ENCODE data around the gene CCN2. TPM values are rescaled to one million over a fixed set of nuclear protein-coding genes. Genes with fewer than 3 reads are reported as not detected.
"Not testable (repeated sequence)": the region's sequence is repeated elsewhere in the genome, so short reads cannot be mapped to it uniquely, and the experiment has no call there.

CCN2 gene
- total RNA-seq, 2 experiments from 2014 or later, result not detected

GRCh38 chr6:131911951-131912350 is 39.2 kb downstream of the CCN2 start:
- Mint-ChIP-seq H3K27ac (no peak overlapping the region), H3K4me3 (no peak overlapping the region), H3K4me1 (ENCODE audit: low read depth) (peaks cover 11% of the 10 kb centered on the region), H3K27me3 (ENCODE audit: low read depth) (peaks cover 25% of the 10 kb centered on the region), H3K9me3 (no peaks in the 10 kb centered on the region), H3K36me3 (ENCODE audit: low read depth) (no peaks in the 10 kb centered on the region)
- no peak for DNase-seq
- CTCF ChIA-PET, result no interaction called here
- intact Hi-C loops (cut with micrococcal nuclease), result loop anchor here (2.0 to 10.0 kb wide), 3 partner anchors 219 to 1027 kb away; no protein-coding TSS in a partner anchor

- Mint-ChIP-seq H3K27me3 (ENCODE audit: low read depth) (peaks cover 16% of the 10 kb centered on the region), H3K4me1 (ENCODE audit: low read depth) (peaks cover 5% of the 10 kb centered on the region)
Observed at GRCh38 chr6:131910956-131911355, 40.2 kb downstream of the CCN2 start.

GRCh38 chr6:131910219-131910589 is 41.0 kb downstream of the CCN2 start:
- DNase-seq, result no peak

More at GRCh38 chr6:131910956-131911355, 40.2 kb downstream of the CCN2 start:
- no peak overlapping the region for H3K4me3 Mint-ChIP-seq
- DNase-seq, result no peak
- H3K27ac Mint-ChIP-seq, result no peak overlapping the region
- intact Hi-C loops (cut with micrococcal nuclease), result loop anchor here (1.0 to 10.0 kb wide), 5 partner anchors 129 to 1026 kb away; no protein-coding TSS in a partner anchor
- H3K36me3 Mint-ChIP-seq (ENCODE audit: low read depth), result no peaks in the 10 kb centered on the region
- CTCF ChIA-PET, result interaction anchor here (1.3 to 2.7 kb wide), 5 partner anchors 12 to 283 kb away, joined by 4 to 19 read pairs (median 6); partner anchors contain the start of gene MED23
- H3K9me3 Mint-ChIP-seq, result no peaks in the 10 kb centered on the region

GRCh38 chr6:131909408-131910218 is 41.6 kb downstream of the CCN2 start:
- Mint-ChIP-seq H3K4me1 (ENCODE audit: low read depth) (peaks cover 5% of the 10 kb centered on the region), H3K27ac (no peak overlapping the region), H3K36me3 (ENCODE audit: low read depth) (no peaks in the 10 kb centered on the region), H3K9me3 (no peaks in the 10 kb centered on the region), H3K27me3 (ENCODE audit: low read depth) (peaks cover 11% of the 10 kb centered on the region), H3K4me3 (no peak overlapping the region)
- DNase-seq, result peak; percentile 87
- intact Hi-C loops (cut with micrococcal nuclease), result loop anchor here (1.0 to 10.0 kb wide), 5 partner anchors 127 to 1025 kb away; no protein-coding TSS in a partner anchor
- CTCF ChIA-PET, result interaction anchor here (0.6 to 2.7 kb wide), 23 partner anchors 9 to 395 kb away, joined by 3 to 19 read pairs (median 4); partner anchors contain the start of gene MED23

More at GRCh38 chr6:131910219-131910589, 41.0 kb downstream of the CCN2 start:
- intact Hi-C loops (cut with micrococcal nuclease), result loop anchor here (1.0 to 10.0 kb wide), 5 partner anchors 128 to 1025 kb away; no protein-coding TSS in a partner anchor
- Mint-ChIP-seq H3K9me3 (no peaks in the 10 kb centered on the region), H3K27me3 (ENCODE audit: low read depth) (peaks cover 14% of the 10 kb centered on the region), H3K36me3 (ENCODE audit: low read depth) (no peaks in the 10 kb centered on the region), H3K27ac (no peak overlapping the region), H3K4me3 (no peak overlapping the region), H3K4me1 (ENCODE audit: low read depth) (peaks cover 5% of the 10 kb centered on the region)
- CTCF ChIA-PET, result interaction anchor here (0.6 to 2.7 kb wide), 21 partner anchors 8 to 308 kb away, joined by 3 to 19 read pairs (median 4); partner anchors contain the start of gene MED23

- CTCF ChIA-PET; intact Hi-C loops (cut with micrococcal nuclease); H3K27me3 Mint-ChIP-seq (ENCODE audit: low read depth); H3K4me1 Mint-ChIP-seq (ENCODE audit: low read depth); H3K36me3 Mint-ChIP-seq (ENCODE audit: low read depth); H3K4me3 Mint-ChIP-seq; H3K9me3 Mint-ChIP-seq; DNase-seq; H3K27ac Mint-ChIP-seq: not testable (repeated sequence)
Observed at GRCh38 chr6:131908787-131909186, 42.4 kb downstream of the CCN2 start.

GRCh38 chr6:131903734-131904133 is 47.4 kb downstream of the CCN2 start:
- DNase-seq; H3K4me3 Mint-ChIP-seq; H3K27me3 Mint-ChIP-seq (ENCODE audit: low read depth); H3K4me1 Mint-ChIP-seq (ENCODE audit: low read depth); CTCF ChIA-PET; H3K36me3 Mint-ChIP-seq (ENCODE audit: low read depth); intact Hi-C loops (cut with micrococcal nuclease); H3K9me3 Mint-ChIP-seq; H3K27ac Mint-ChIP-seq: not testable (repeated sequence)

GRCh38 chr6:131901326-131901873 is 49.8 kb downstream of the CCN2 start:
- CTCF ChIA-PET, result interaction anchor here (0.6 kb wide), 1 partner anchor 738 kb away, joined by 3 read pairs; no protein-coding TSS in a partner anchor
- H3K4me1 Mint-ChIP-seq (ENCODE audit: low read depth); H3K36me3 Mint-ChIP-seq (ENCODE audit: low read depth); H3K9me3 Mint-ChIP-seq; H3K4me3 Mint-ChIP-seq; DNase-seq; H3K27ac Mint-ChIP-seq; intact Hi-C loops (cut with micrococcal nuclease): not testable (repeated sequence)
- peaks cover 18% of the 10 kb centered on the region for H3K27me3 Mint-ChIP-seq (ENCODE audit: low read depth)

GRCh38 chr6:131900231-131900630 is 50.9 kb downstream of the CCN2 start:
- DNase-seq, result no peak
- H3K4me1 Mint-ChIP-seq (ENCODE audit: low read depth), result peaks cover 3% of the 10 kb centered on the region
- intact Hi-C loops (cut with micrococcal nuclease), result no loop called here
- no peak overlapping the region for H3K4me3 Mint-ChIP-seq
- CTCF ChIA-PET, result no interaction called here
- H3K36me3 Mint-ChIP-seq (ENCODE audit: low read depth), result no peaks in the 10 kb centered on the region
- H3K27ac Mint-ChIP-seq, result no peak overlapping the region
- H3K9me3 Mint-ChIP-seq, result peaks cover 7% of the 10 kb centered on the region
- H3K27me3 Mint-ChIP-seq (ENCODE audit: low read depth), result peaks cover 19% of the 10 kb centered on the region

- CTCF ChIA-PET, result no interaction called here
- H3K4me1 Mint-ChIP-seq (ENCODE audit: low read depth), result peaks cover 3% of the 10 kb centered on the region
- no peak overlapping the region for H3K27ac Mint-ChIP-seq
- H3K4me3 Mint-ChIP-seq, result no peak overlapping the region
- intact Hi-C loops (cut with micrococcal nuclease), result no loop called here
- H3K27me3 Mint-ChIP-seq (ENCODE audit: low read depth), result peaks cover 26% of the 10 kb centered on the region
- H3K36me3 Mint-ChIP-seq (ENCODE audit: low read depth), result no peaks in the 10 kb centered on the region
- peaks cover 7% of the 10 kb centered on the region for H3K9me3 Mint-ChIP-seq
- no peak for DNase-seq
Observed at GRCh38 chr6:131898718-131899117, 52.5 kb downstream of the CCN2 start.

Other genes with a start within 250 kb of the CCN2 start
- gene OR2A4, start 250.0 kb downstream of the CCN2 start, total RNA-seq, result not detected
- not detected for gene CTAGE9, start 240.4 kb downstream of the CCN2 start, total RNA-seq
- gene ENPP1, start 143.4 kb downstream of the CCN2 start, total RNA-seq, result under 1 TPM in 1 of 2 experiments, not detected in 1; 0.19 TPM

Measured in activated naive CD4-positive, alpha-beta T cell treated with anti-CD3 and anti-CD28 coated beads for 36 hours (primary cell).